HG03064 (cell line): ENCODE results near the gene CCDC148.
A peak's percentile ranks its signal among the peaks of the same experiment; 100 is the strongest.

Source experiments
- ATAC-seq: cut with Tn5 transposase; IDR thresholded peaks from one replicate; pipeline ENCODE4 v1.9.1; 2021; ENCODE audit warnings: low read depth; ENCODE audit not compliant: unreplicated experiment

Gene CCDC148

GRCh38 chr2:158456309-158457066 is at the start of gene CCDC148, which contains the start of gene PKP4:
TSS of gene CCDC148 (minus strand) at chr2:158456753. CDS start at chr2:158456439, 314 bp downstream.
TSS of gene PKP4 (plus strand) at chr2:158456952. CDS start at chr2:158533185, 76,233 bp downstream.
- peak; percentile 83 for ATAC-seq

GRCh38 chr2:158505448-158505934 is 48.9 kb upstream of the CCDC148 start:
- no peak for ATAC-seq

GRCh38 chr2:158504088-158504487 is 47.5 kb upstream of the CCDC148 start:
- ATAC-seq: no peak

GRCh38 chr2:158502974-158503373 is 46.4 kb upstream of the CCDC148 start:
- no peak for ATAC-seq

- no peak for ATAC-seq
Measured at GRCh38 chr2:158501301-158501700, 44.7 kb upstream of the CCDC148 start.

GRCh38 chr2:158500333-158500732 is 43.8 kb upstream of the CCDC148 start:
- ATAC-seq: no peak

- no peak for ATAC-seq
Measured at GRCh38 chr2:158499383-158499782, 42.8 kb upstream of the CCDC148 start.

- no peak for ATAC-seq
Measured at GRCh38 chr2:158498749-158499136, 42.2 kb upstream of the CCDC148 start.

- ATAC-seq: no peak
Measured at GRCh38 chr2:158498043-158498748, 41.6 kb upstream of the CCDC148 start.

- ATAC-seq: no peak
Measured at GRCh38 chr2:158497486-158497885, 40.9 kb upstream of the CCDC148 start.

- ATAC-seq: no peak
Measured at GRCh38 chr2:158496986-158497385, 40.4 kb upstream of the CCDC148 start.

GRCh38 chr2:158495175-158495574 is 38.6 kb upstream of the CCDC148 start:
- no peak for ATAC-seq

- ATAC-seq: no peak
Measured at GRCh38 chr2:158493458-158493857, 36.9 kb upstream of the CCDC148 start.

GRCh38 chr2:158491072-158491471 is 34.5 kb upstream of the CCDC148 start:
- no peak for ATAC-seq

- ATAC-seq: no peak
Measured at GRCh38 chr2:158489366-158490112, 33.0 kb upstream of the CCDC148 start.

- no peak for ATAC-seq
Measured at GRCh38 chr2:158488442-158489216, 32.1 kb upstream of the CCDC148 start.

GRCh38 chr2:158487419-158487818 is 30.9 kb upstream of the CCDC148 start:
- no peak for ATAC-seq

GRCh38 chr2:158486970-158487325 is 30.4 kb upstream of the CCDC148 start:
- ATAC-seq: no peak

GRCh38 chr2:158486150-158486969 is 29.8 kb upstream of the CCDC148 start:
- no peak for ATAC-seq
